ENCODE results near the gene NET1. TPM values are rescaled to one million over a fixed set of nuclear protein-coding genes. Genes with fewer than 3 reads are reported as not detected.

NET1 gene
- total RNA-seq, 1 experiment from 2014 or later: 154 TPM

- no peak for TF ChIP-seq CTCF (IDR thresholded peaks at IDR 0.05; ENCODE audit: unreplicated experiment)
- peaks cover 74% of the 10 kb centered on the region for H3K36me3 Mint-ChIP-seq (ENCODE audit: insufficient read depth, unreplicated experiment)
- no peaks in the 10 kb centered on the region for H3K9me3 Mint-ChIP-seq (ENCODE audit: low read depth, unreplicated experiment)
- peak overlapping the region; percentile 94 for H3K27ac Mint-ChIP-seq (ENCODE audit: unreplicated experiment)
- H3K27me3 Mint-ChIP-seq (ENCODE audit: unreplicated experiment): no peaks in the 10 kb centered on the region
- H3K4me3 Mint-ChIP-seq (ENCODE audit: low read depth, unreplicated experiment): peak overlapping the region; percentile 94
- CTCF ChIA-PET: interaction anchor here (0.7 to 1.9 kb wide), 4 partner anchors 18 to 175 kb away, joined by 3 to 9 read pairs (median 4); no protein-coding TSS in a partner anchor
- no peak for DNase-seq
- BruUV-seq (replicated peaks): no TSS peak
- peaks cover 30% of the 10 kb centered on the region for H3K4me1 Mint-ChIP-seq (ENCODE audit: low read depth, unreplicated experiment)
- intact Hi-C loops (cut with micrococcal nuclease; ENCODE audit: unreplicated experiment): no loop called here
These were observed 36.1 kb downstream of the NET1 start for GRCh38 chr10:5448333-5449001.

GRCh38 chr10:5449227-5449626, 36.9 kb downstream of the NET1 start:
- peaks cover 27% of the 10 kb centered on the region for H3K4me1 Mint-ChIP-seq (ENCODE audit: low read depth, unreplicated experiment)
- H3K27me3 Mint-ChIP-seq (ENCODE audit: unreplicated experiment): no peaks in the 10 kb centered on the region
- intact Hi-C loops (cut with micrococcal nuclease; ENCODE audit: unreplicated experiment): no loop called here
- TF ChIP-seq CTCF (IDR thresholded peaks at IDR 0.05; ENCODE audit: unreplicated experiment): no peak
- peaks cover 82% of the 10 kb centered on the region for H3K36me3 Mint-ChIP-seq (ENCODE audit: insufficient read depth, unreplicated experiment)
- DNase-seq: no peak
- H3K9me3 Mint-ChIP-seq (ENCODE audit: low read depth, unreplicated experiment): no peaks in the 10 kb centered on the region
- H3K27ac Mint-ChIP-seq (ENCODE audit: unreplicated experiment): peak overlapping the region; percentile 94
- CTCF ChIA-PET: interaction anchor here (1.7 kb wide), 1 partner anchor 174 kb away, joined by 9 read pairs; no protein-coding TSS in a partner anchor
- peak overlapping the region; percentile 94 for H3K4me3 Mint-ChIP-seq (ENCODE audit: low read depth, unreplicated experiment)
- BruUV-seq (replicated peaks): no TSS peak

- peak; percentile 29 for DNase-seq
- intact Hi-C loops (cut with micrococcal nuclease; ENCODE audit: unreplicated experiment): no loop called here
- peaks cover 88% of the 10 kb centered on the region for H3K36me3 Mint-ChIP-seq (ENCODE audit: insufficient read depth, unreplicated experiment)
- H3K4me3 Mint-ChIP-seq (ENCODE audit: low read depth, unreplicated experiment): peak overlapping the region; percentile 94
- no peaks in the 10 kb centered on the region for H3K9me3 Mint-ChIP-seq (ENCODE audit: low read depth, unreplicated experiment)
- H3K4me1 Mint-ChIP-seq (ENCODE audit: low read depth, unreplicated experiment): peaks cover 21% of the 10 kb centered on the region
- peak overlapping the region; percentile 76 for H3K27ac Mint-ChIP-seq (ENCODE audit: unreplicated experiment)
- CTCF ChIA-PET: no interaction called here
- no TSS peak for BruUV-seq (replicated peaks)
- no peaks in the 10 kb centered on the region for H3K27me3 Mint-ChIP-seq (ENCODE audit: unreplicated experiment)
- peak; percentile 15 for TF ChIP-seq CTCF (IDR thresholded peaks at IDR 0.05; ENCODE audit: unreplicated experiment)
These were observed 37.5 kb downstream of the NET1 start for GRCh38 chr10:5449823-5450222.

GRCh38 chr10:5450605-5451384, 38.4 kb downstream of the NET1 start:
- Mint-ChIP-seq H3K4me3 (ENCODE audit: low read depth, unreplicated experiment) (peak overlapping the region; percentile 55), H3K27ac (ENCODE audit: unreplicated experiment) (peak overlapping the region; percentile 79), H3K36me3 (ENCODE audit: insufficient read depth, unreplicated experiment) (peaks cover 97% of the 10 kb centered on the region), H3K9me3 (ENCODE audit: low read depth, unreplicated experiment) (no peaks in the 10 kb centered on the region), H3K27me3 (ENCODE audit: unreplicated experiment) (no peaks in the 10 kb centered on the region), H3K4me1 (ENCODE audit: low read depth, unreplicated experiment) (peaks cover 15% of the 10 kb centered on the region)
- BruUV-seq (replicated peaks): no TSS peak
- intact Hi-C loops (cut with micrococcal nuclease; ENCODE audit: unreplicated experiment): no loop called here
- DNase-seq: no peak
- CTCF ChIA-PET: no interaction called here
- no peak for TF ChIP-seq CTCF (IDR thresholded peaks at IDR 0.05; ENCODE audit: unreplicated experiment)

Data from Calu3 (cell line).